HG03469 (cell line): ENCODE measurements around the gene FBXL14.

Source experiments
- ATAC-seq: cut with Tn5 transposase; IDR thresholded peaks from one replicate; pipeline ENCODE4 v1.9.1; 2021; ENCODE audit warnings: mild to moderate bottlenecking, moderate library complexity, moderate number of reproducible peaks; ENCODE audit not compliant: unreplicated experiment

Gene FBXL14

DNA sequence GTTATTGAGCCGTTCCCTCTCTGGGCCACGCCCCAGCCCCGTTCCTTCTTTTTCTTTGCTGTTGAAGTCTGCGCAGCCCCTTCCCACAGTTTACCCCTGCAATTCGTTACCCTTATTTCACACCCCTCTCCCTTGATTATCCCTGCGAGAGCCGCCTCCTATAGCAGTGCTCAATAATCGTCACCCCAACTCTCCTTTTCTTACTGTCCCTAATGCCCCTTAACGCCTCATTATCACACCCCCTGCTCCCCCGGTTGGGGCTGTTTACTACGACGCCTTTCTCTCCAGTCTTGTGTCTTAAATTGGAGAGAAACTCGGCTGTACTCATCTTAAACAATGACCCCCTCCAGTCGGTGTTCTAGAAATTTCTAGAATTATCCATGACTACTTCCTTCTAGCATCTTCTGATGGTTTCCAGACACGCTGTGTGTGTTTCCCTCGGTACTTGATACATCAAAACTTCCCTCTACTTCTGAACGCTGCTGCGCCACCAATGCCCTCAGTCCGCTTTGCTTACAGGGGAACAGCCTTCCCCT, 713 bp upstream of the FBXL14 start:
- no peak for ATAC-seq

DNA sequence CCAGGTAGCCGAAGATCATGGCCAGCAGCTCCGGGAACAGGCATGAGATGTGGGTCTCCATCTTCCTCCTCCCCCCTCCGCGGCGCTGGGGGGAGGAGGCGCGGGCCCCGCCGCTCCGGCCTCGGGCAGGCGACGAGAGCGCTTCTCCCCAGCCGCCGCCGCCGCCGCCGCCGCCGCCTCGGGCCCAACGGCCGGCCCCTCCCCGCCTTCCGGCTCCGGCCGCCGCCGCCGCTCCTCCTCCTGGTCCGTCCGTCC, 448 bp downstream of the FBXL14 start:
- ATAC-seq, result peak; percentile 31

DNA sequence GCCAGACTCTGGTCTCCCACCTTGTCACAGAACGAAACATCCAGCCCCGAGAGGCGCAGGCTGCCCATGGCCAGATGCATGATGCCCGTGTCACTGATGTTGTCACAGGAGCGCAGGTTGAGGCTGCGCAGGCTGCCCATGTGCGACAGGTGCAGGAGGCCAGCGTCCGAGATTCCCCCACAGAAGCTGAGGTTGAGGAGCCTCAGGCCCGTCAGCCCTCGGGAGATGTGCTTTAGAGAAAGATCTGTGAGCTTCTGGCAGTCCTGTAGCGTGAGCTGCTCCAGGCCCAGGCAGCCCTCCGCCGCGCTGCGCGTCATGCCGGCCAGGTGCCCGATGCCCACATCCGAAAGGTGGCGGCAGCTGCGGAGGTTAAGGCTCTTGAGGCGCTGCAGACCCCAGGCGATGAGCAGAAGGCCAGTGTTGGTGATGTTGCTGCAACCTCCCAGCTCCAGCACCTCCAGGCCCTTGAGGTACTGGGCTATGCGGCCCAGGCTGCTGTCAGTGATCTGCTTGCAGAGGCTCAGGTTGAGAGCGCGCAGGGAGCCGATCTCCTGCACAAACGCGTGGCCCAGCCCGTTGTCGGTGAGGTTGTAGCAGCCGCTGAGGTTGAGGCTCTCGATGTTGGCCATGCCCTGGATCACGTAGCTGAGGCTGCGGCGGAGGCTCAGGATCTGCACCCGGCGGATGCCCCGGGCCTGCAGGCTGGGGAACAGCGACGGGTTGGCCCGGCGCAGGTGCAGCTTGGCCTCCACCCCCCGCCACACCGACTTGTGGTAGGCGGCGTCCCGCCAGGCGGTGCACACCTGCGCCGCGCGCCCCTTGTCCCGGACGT, 991 bp downstream of the FBXL14 start:
- ATAC-seq, result peak; percentile 10

DNA sequence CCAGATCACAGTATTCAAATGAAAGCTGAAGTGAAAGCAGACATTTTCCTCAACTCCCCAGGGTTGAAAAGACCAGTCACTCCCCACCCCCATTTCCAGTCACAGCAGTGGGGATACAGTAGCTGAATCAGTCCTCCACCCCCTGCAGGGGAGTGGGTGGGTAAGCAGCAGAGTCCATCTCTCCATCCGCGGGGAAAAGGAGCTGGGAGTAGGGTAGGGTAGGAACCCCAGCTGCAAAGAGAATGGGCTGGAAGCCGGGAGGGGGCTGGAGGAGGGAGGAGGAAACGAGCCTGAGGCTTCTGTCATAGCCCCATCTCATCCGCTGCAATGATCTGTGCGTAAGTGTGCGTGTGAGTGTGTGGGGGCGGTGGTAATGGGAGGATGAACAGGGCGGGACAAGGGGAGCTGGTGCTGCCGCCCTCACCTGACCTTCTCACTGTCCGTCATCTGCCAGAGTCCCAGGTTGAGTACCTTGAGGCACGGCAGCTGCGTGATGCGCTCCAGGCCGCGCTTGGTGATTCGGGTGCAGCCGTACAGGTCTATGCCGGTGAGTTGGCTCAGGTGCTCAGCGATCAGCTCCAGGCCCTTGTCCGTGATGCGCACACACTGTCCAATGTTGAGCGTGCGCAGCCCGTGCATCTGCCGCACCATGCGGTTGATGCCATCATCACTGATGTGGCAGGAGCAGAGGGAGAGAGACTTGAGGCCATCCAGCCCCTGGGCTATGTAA, 1.8 kb downstream of the FBXL14 start:
- no peak for ATAC-seq

DNA sequence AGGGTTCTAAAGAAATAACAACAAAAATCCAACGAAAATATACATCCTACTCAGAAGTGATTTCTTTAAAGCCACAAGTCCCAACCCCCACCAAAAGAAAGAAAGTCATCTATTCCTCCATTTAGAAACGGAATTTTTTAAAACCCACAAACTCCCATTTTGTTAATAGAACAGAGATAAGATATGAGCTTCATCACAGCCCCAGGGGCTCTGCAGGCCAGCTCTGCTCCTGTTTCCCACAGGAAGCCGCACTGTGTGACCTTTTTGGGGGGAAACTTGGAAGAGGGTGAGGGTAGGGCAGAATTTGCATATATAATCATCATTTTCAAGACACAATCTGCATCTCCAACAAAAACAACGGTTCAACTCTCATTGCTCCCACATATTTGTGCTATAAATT, 2.8 kb downstream of the FBXL14 start:
- ATAC-seq, result no peak

DNA sequence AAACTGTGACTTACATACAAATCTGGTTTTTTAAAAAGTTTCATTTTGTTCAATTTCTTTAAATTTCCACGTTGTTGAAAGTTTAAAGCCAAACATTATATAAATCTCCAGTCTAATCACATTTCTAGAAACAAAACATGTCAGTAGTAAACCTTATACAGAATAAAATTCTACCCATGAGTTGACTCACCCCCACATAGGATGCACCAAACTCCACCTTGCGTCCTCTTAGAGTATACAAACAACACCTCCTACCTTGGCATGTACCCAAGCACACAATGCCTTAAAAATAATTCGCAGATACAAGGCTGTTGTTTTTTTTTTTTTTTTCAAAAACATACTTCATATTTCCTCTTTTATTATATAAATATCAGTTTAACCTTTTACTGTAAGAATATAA, 3.3 kb downstream of the FBXL14 start:
- no peak for ATAC-seq

DNA sequence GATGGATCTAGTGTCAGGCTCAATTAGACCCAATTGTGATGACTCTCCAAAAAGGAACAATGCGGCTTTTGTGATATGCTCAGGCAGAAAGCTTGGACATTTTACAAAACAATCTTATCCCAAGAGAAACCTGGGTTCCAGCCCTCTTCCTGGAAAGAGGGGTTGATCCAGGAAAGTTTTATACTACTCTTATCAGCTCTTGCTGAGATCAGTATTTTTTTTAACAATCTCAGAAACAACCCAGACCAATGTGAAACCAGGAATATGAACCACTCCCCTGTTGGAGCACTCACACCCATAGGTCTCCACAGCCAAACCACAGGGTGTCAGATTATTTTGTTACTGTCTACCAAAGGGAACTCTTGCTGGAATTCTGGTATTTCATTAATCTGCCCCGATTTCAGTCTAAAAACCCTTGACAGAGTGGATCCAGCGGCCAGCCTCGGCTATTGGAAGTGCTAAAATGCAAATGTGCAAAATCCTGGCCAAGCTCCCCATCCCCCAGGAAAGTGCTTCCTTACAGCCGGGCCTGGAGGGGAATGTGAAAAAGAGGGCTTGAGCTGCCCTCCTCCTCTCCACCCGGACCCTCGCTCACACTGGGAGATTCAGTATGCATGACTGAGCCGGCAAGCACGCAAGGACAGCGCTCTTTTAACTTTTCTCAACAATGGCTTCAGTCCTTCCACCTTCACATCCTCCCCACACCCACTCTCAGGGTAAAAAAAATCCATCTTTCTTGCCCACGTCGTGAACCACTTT, 4.0 kb downstream of the FBXL14 start:
- no peak for ATAC-seq

DNA sequence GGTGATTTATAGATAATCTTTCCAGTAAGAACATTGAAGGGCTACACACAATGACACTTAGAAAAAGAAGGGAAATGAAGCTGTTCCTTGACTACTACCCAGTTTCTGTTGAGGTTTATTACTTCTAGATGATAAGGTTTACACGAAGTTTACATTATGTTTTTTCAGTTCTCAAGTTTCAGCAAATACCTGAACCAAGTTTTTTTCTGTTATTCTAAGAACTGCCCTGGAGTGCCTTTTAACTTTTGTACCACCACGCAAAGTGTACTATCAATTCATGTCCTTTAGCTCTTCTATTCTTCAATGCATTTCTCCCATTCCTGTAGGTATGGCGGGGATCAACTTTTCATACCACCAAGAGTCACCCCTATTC, 5.8 kb downstream of the FBXL14 start:
- no peak for ATAC-seq

DNA sequence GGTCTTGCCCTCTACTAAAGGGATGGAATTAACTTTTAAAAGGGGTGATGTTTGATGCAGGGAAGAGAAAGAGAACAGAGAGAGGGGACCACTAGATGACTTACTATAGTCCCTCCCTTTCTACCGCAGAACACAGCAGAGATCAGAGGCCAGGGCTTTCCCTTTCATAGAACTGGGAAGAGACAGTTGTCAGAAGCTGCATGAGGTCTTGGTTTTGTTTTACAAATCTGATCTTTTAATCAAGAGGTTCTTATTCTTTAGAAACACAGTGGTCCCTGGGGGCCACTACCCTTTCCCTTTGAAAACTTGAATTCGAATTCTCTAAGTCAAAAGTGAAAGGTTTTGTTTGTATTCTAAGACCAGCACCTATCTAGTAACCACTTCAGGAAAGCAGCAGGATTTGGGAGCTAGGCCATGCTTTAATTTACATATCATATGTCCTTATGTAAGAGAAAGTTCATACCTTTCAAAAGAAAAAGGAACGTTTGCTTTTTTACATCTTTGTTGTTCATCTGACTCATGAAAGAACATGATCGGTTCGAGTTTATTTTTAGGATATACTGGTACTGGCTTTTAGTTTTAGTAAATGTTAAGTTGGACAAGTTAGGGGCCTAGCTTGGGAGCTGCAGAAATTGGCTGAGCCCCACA, 6.3 kb downstream of the FBXL14 start:
- ATAC-seq, result no peak

DNA sequence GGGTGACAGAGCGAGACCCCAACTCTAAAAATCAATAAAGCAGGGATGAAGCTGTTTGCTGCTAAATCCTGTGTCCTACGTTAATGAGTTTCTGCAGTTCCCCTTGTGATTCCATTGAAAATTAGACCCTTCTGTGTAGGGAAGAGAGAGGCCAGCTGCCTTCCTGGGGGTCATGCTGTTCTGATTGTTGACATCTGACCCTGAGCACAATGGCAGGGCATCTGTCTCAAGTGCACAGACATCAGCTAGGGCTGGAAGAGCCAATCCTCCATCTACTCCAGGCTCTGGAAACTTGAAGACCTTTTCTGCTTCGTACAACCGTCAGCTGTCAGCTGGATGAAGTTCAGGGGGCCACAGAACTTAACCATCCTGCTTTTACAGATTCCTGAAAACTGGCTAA, 10.1 kb downstream of the FBXL14 start:
- no peak for ATAC-seq

DNA sequence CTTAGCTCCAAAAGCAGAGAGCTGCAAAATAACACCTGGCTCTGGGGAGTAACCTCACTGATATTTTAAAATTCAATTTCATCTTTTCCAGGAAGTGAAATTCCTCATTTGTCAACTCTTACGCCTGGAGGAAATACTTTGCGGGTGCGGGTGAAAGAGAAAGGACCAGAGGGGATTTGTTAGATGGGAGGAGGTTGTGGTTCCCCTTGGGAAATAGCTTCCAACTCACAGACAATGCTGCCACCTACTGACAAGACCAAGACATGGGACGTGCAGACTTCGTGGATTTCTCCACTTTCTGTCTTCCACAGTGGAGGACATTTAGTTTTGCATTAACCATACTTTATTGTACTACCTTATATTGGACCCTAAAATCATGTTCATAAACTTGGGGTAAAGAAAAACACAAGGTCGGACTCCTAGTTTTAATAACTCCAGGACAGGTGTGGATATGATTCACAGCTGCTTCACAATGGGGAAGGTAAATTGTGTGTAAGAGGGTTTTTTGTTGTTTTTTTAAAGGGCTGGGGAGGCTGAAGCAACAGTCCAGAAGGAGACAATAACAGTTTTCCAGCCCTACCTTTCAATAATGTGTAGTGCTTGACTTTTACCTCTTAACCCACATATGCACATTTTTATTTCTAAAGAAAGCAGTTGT, 10.8 kb downstream of the FBXL14 start:
- peak; percentile 48 for ATAC-seq

DNA sequence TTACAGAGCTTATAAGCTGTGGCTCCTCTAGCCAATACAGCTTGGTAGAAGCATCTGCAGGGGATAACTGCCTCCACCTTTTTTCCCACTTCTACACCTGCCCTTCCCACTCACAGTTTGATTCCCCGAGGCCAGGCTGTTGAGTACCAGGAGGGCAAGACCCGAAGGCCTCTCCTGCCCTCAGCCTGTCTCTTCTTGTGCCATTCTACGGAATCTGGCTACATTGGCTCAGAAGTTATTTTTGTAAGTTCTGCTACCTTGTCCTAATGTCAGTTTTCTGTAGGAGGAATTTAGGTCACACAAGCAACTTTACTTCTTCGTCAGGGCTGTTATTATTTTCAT, 11.7 kb downstream of the FBXL14 start:
- ATAC-seq, result no peak

DNA sequence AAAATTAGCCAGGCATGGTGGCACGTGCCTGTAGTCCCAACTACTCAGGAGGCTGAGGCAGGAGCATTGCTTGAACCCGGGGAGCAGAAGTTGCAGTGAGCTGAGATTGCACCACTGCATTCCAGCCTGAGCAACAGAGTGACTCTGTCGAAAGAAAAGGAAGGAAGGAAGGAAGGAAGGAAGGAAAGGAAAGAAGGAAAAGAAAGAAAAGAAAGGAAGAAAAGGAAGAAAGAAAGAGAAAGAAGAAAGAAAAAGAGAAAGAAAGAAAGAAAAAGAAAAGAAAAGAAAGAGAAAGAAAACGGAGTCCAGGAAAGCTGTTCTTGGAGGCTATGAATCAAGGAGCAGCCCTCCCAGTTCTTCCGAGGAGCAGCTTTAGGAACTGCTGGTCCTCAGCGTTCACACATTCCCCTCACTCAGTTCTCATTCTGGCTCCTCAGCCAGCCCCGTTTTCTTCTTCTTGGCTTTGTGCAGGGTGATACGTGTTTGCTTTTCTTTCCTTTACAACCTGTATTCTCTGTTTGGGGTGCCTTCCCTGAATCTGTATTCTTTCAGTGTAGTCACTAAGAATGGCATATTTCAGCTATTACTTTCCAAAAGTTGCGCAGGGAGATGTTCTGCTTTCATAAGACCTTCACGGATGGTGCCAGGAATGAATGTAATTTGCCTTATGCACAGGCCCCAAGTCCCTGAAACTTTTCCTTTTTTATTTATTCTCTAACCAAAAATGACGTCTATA, 12.2 kb downstream of the FBXL14 start:
- ATAC-seq, result no peak

DNA sequence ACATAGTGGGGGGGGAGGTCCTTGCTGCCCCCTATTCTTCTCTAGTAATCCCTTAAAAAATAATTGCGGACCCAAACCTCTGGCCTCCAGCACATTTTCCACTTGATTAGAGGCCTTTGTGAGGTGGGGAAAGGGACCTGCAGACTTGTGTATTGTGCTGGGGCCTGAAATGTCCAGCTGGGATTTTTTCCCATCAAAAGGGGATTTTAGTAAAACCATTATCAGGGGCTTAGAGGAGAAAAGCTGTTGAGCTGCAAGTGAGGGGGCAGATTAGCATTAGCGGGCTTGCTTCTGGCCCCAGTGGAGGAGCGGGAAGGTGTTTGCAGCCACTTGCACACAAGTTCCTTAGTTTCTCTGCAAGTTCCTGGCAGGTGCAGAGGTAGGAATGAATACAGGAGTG, 13.9 kb downstream of the FBXL14 start:
- ATAC-seq, result no peak

DNA sequence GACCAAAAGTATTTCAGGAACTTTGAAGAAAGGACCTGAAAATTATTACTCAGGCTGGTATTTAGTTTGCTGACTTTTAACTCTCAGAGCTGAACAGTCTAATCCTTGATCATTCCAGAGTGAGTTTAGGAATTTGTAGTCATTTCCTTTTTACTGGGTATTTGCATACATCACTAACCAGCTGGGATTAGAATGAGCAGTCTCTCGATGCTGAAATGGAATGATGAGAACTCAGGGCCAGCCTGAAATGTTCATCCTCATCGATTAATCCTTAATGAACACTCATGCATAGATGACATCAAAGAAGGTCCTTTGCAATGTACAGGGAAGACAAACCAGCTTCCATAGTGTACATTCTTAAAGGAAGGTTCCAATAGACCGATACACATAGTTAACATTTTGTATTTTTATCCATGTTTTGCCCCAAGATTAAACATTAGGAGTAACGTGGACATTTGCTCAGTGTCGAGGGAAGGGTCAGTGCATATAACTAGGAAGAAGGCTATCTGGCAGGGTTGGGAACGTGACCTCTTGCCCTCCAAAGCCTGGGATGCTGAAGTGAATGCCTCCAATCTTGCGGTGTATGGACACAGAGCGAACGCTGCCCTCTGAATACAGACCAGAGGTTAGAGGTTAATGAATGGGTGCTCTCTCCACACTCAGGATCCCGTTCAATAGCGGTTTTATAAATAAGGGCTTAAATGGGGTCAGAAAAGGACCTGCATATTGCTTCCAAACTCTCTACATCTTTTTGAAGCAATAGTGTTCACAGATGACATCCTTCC, 14.5 kb downstream of the FBXL14 start:
- ATAC-seq, result no peak

DNA sequence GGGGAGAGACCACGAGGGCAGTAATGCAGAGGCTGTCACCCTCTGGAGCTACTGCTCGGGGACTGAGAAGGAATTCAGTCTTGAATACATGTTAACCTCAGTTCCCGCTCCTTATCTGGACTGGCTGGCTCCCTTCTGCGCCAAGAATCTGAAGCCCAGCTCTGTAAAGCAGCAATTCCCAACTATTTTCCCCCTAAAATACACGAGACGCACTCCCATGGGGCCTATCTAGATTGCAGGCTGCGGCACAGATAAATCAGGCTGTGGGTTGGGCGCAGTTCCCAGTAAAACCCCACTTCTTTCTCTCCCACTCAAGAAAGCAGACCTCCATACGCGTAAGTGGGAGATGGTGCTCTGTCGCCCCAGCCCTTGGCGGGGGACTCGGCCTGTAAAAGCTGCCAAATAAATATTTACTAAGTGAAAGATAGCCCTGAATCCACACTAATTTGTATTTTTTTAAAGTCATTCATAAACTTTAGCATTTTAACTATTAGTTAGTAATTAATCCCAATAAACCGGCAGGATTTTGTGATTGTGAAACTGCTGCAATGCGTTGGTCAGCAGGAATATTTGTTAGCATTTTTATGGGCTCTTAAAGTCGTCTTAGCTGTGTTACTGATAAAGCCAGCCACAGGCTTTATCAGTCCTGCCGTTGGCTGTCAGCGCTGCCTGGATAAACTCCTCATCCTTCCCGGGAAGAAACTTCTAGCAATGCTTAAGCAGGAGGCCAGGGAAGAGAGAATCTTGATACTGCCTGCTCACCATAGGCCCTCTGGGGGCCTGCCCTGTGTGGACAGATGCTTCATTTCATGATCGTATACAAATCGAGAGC, 17.8 kb downstream of the FBXL14 start:
- ATAC-seq, result no peak

DNA sequence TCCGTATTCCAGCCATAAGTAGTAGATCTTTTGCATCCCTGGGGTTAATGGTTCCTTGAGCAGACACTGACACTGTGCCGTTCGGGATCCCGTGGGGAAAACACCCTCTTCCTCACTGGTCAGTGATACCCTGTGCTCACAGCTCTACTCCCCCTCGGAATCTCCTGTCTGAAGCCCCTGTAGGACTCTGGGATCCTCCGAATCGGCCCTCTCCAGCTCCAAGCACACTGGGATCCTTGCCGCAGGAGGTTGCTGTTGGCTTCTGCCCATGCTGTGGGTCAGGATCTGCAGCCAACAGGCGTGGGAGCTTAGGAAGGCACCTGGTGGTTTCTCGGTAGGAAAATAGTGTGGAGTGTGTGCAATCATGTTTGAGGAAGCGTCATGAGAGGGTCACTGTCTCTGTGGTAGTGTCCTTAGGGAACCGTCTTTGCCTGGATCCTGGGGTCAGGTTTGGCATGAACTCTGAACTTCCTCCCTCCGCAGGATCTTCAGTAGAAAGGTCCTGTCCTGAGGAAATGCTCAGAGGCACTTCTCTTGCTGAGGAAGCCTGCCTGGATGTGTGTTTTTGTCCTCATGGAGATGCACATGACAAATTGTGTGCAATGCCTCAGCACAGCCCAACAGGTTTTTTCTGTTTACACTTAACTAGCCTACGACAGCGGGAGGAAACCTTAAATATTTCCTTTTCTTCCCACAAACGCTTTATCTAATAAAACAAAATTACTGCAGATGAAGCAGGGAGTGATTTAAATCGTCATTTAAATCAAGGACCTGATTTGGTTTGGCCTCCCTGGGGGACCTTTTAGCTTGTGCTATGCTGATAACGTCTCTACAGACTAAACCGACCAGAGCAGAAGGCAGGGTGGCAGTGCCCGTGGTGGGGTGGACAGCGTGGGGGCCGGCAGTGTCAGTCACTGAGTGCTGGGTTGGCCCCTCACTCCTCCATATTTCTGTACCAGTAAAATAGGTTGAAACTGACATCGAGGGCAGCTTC, 18.7 kb downstream of the FBXL14 start:
- ATAC-seq, result no peak
